IgD-negative memory B cell (primary cell): ENCODE measurements around the gene SHROOM3. TPM values are rescaled to one million over a fixed set of nuclear protein-coding genes. Genes with fewer than 3 reads are reported as not detected.
"Not testable (repeated sequence)": the region's sequence is repeated elsewhere in the genome, so short reads cannot be mapped to it uniquely, and the experiment has no call there.

Experiments used
- H3K27ac Mint-ChIP-seq, 3 donors: one replicate each; pipeline ENCODE4 v1.8.0; 2020 to 2022; ENCODE audit warnings: mild to moderate bottlenecking in 3 of 3, mixed read lengths in 3 of 3, moderate library complexity in 1 of 3
- H3K27me3 Mint-ChIP-seq: one replicate; pipeline ENCODE4 v1.8.0; 2021; ENCODE audit warnings: mixed read lengths
- H3K36me3 Mint-ChIP-seq: one replicate; pipeline ENCODE4 v1.8.0; 2020; ENCODE audit warnings: mild to moderate bottlenecking, mixed read lengths
- H3K4me1 Mint-ChIP-seq, 3 donors: one replicate each; pipeline ENCODE4 v1.8.0; 2020 to 2022; ENCODE audit warnings: mixed read lengths in 3 of 3, mild to moderate bottlenecking in 1 of 3
- H3K4me3 Mint-ChIP-seq, 4 donors: one replicate each; pipeline ENCODE4 v1.8.0; 2020 to 2022; ENCODE audit warnings: mild to moderate bottlenecking in 4 of 4, mixed read lengths in 4 of 4, moderate library complexity in 3 of 4
- H3K9me3 Mint-ChIP-seq, 3 donors: one replicate each; pipeline ENCODE4 v1.8.0; 2020 to 2021; ENCODE audit warnings: mixed read lengths in 3 of 3, mild to moderate bottlenecking in 1 of 3
- polyA plus RNA-seq: library from polyadenylated mRNA; unstranded; fragments of 300-500 nt; fragmentation: Illumina TruSeq; gene quantifications from one replicate; pipeline ENCODE4 v1.2.3, GENCODE V29; 2021

Gene SHROOM3
- polyA plus RNA-seq, result not detected

GRCh38 chr4:76434901-76435527, at the start of gene SHROOM3:
TSS of gene SHROOM3 (plus strand) at chr4:76435229. CDS start at chr4:76436053, 824 bp downstream.
- H3K4me1 Mint-ChIP-seq, result peaks cover 0 to 6% (median 2%) of the 10 kb centered on the region in 3 donors
- no peak within 1 kb of the TSS for H3K4me3 Mint-ChIP-seq
- peaks cover 8% of the 10 kb centered on the region for H3K27me3 Mint-ChIP-seq
- H3K36me3 Mint-ChIP-seq, result no peaks in the 10 kb centered on the region
- H3K9me3 Mint-ChIP-seq, result no peaks in the 10 kb centered on the region
- H3K27ac Mint-ChIP-seq, result no peak within 1 kb of the TSS

DNA sequence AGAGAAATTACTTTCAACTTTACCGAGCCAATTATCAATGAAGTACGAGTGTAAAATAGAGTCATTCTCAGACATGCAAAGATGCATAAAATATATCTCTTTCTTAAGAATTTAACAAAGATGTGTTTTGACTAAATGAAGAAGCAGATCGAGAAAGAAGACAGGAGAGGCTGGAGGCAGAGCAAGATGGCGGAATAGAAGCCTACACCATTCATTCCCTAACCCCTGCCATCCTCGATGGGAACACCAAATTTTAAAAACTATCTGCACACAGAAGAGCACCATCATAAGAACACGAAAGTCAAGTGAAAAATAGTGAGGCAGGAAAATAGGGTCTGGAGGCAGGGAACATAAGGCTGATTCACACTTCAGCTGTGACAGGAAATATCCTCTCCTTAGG, 49.1 kb upstream of the SHROOM3 start:
- H3K9me3 Mint-ChIP-seq, result peaks cover 8 to 18% (median 16%) of the 10 kb centered on the region in 3 donors
- H3K36me3 Mint-ChIP-seq, result peaks cover 2% of the 10 kb centered on the region
- no peak overlapping the region for H3K27ac Mint-ChIP-seq
- H3K27me3 Mint-ChIP-seq, result peaks cover 14% of the 10 kb centered on the region
- no peak overlapping the region for H3K4me3 Mint-ChIP-seq
- H3K4me1 Mint-ChIP-seq, result no peaks in the 10 kb centered on the region

DNA sequence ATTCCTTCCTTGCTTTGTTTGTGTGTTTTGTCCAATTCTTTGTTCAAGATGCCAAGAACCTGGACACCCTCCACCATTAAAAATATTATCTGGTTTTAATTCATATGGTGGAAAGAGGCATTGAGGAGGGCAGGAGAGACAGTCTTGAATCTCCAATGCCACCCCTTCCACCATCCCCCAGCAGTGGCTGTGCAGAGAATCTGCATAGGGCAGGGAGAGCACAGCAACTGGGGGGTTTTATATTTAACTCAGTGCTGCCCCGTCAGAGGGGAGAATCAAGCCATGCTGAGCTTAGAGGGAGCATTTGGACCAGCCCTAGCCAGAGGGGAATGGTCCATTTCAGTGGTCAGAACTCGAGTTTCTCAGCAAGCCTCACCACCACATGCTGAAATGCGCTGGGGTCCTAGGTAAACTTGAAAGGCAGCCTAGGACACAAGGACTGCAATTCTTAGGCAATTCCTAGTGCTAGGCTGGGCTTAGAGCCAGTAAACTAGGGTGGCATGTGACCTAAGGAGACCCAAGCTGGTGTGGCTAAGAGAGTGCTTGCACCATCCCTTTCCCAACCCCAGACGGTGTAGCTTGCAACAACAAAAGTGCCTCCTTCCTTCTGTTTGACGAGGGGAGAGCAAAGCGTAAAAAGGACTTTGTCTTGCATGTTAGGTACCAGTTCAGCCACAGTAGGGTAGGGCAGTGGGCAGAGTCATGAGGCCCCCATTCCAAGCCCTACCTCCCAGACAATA, 48.3 kb upstream of the SHROOM3 start:
- no peak overlapping the region for H3K27ac Mint-ChIP-seq
- H3K4me1 Mint-ChIP-seq, result no peaks in the 10 kb centered on the region
- H3K9me3 Mint-ChIP-seq, result peaks cover 8 to 18% (median 16%) of the 10 kb centered on the region in 3 donors
- peaks cover 2% of the 10 kb centered on the region for H3K36me3 Mint-ChIP-seq
- peaks cover 14% of the 10 kb centered on the region for H3K27me3 Mint-ChIP-seq
- H3K4me3 Mint-ChIP-seq, result no peak overlapping the region

- Mint-ChIP-seq H3K27me3 (peaks cover 14% of the 10 kb centered on the region), H3K36me3 (peaks cover under 1% of the 10 kb centered on the region), H3K27ac (peak overlapping the region in 1 of 3 donors; percentile 21), H3K4me3 (no peak overlapping the region), H3K4me1 (no peaks in the 10 kb centered on the region), H3K9me3 (peaks cover 8 to 24% (median 18%) of the 10 kb centered on the region in 3 donors)
Measured at GRCh38 chr4:76388160-76388908, 46.7 kb upstream of the SHROOM3 start.

DNA sequence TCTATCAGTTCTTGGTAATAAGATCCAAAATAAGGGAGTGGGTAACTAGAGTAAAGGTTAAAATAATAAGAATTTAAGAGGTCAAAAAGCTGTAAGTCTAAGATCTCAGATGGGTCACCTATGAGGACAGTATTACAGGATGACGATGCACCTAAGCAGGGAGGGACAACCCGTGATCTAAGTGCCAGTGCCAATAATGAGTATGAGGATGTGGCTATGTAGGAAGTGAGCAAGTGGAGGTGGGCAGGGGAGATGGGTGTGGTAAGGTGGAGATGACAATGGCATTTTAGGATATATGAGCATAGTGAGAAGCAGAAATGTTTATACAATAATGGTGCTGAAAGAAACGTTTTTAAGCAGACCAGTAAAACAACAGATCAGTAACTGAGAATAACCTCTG, 33.4 kb upstream of the SHROOM3 start:
- no peak overlapping the region for H3K4me3 Mint-ChIP-seq
- H3K9me3 Mint-ChIP-seq, result peaks cover 0 to 11% (median 4%) of the 10 kb centered on the region in 3 donors
- H3K4me1 Mint-ChIP-seq, result no peaks in the 10 kb centered on the region
- no peaks in the 10 kb centered on the region for H3K36me3 Mint-ChIP-seq
- H3K27ac Mint-ChIP-seq, result no peak overlapping the region
- peaks cover 5% of the 10 kb centered on the region for H3K27me3 Mint-ChIP-seq

- Mint-ChIP-seq H3K4me3 (no peak overlapping the region), H3K9me3 (no peaks in the 10 kb centered on the region), H3K27me3 (peaks cover 4% of the 10 kb centered on the region), H3K27ac (no peak overlapping the region), H3K36me3 (no peaks in the 10 kb centered on the region), H3K4me1 (peaks cover 0 to 5% (median 3%) of the 10 kb centered on the region in 3 donors)
Measured at GRCh38 chr4:76406081-76406480, 28.9 kb upstream of the SHROOM3 start.

DNA sequence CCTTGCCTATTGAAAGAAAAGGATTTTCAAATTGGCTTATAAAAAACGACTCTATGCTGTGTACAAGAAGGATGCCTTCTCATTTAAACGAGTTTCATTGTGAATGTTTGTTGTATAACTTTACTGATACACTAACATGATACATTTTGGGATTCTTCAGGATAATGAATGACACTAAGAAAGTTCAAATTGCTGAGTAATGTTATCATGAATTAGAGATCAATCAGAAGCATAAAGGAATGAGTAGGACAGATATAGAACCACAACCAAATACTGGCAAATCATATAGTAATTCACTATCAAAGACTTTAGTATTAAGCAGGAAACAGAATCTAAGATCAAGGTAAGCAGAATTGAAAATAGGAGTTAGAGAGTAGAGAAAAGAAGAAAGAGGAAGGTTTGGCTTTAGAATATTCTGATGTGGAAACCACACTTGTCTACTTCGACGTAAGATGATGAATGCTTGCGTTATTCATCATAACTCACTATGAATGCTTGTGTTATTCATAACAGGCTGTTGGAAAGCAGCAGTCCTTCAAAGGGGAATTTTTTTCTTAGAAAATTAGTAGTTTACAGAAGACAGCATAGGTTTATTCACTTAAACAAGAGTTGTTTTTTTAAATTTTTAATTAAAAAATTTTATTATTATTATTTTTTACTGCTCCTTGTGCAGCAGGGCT, 27.4 kb upstream of the SHROOM3 start:
- H3K4me3 Mint-ChIP-seq, result no peak overlapping the region
- peaks cover 0 to 5% (median 3%) of the 10 kb centered on the region in 3 donors for H3K4me1 Mint-ChIP-seq
- peaks cover 2% of the 10 kb centered on the region for H3K27me3 Mint-ChIP-seq
- H3K36me3 Mint-ChIP-seq, result no peaks in the 10 kb centered on the region
- no peak overlapping the region for H3K27ac Mint-ChIP-seq
- no peaks in the 10 kb centered on the region for H3K9me3 Mint-ChIP-seq

DNA sequence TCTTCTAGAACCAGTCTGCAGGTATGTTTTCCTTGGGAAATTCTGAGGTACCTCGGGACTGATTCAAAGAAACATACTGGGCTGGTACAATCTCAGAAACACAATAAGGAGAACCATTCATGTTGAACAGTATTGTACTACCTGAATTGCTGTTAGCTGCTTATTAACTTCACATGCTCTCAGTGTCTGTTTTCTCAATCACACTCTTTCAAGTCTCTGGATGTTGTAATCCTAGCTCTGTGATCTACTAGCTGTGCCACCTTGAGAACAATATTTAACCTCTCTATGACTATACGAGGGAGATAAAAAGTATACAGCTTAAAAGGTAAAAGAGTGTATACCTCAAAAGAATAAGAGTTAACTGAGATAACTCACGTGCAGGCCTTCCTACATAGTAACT, 24.4 kb upstream of the SHROOM3 start:
- Mint-ChIP-seq H3K27me3 (peaks cover 2% of the 10 kb centered on the region), H3K4me3 (no peak overlapping the region), H3K36me3 (no peaks in the 10 kb centered on the region), H3K27ac (no peak overlapping the region), H3K4me1 (peaks cover 0 to 5% (median 3%) of the 10 kb centered on the region in 3 donors), H3K9me3 (no peaks in the 10 kb centered on the region)

GRCh38 chr4:76420188-76420761, 14.8 kb upstream of the SHROOM3 start:
- peaks cover 0 to 5% (median 5%) of the 10 kb centered on the region in 3 donors for H3K4me1 Mint-ChIP-seq
- H3K27me3 Mint-ChIP-seq, result peaks cover 30% of the 10 kb centered on the region
- H3K4me3 Mint-ChIP-seq, result peak overlapping the region in 1 of 4 donors; percentile 35
- H3K36me3 Mint-ChIP-seq, result no peaks in the 10 kb centered on the region
- H3K9me3 Mint-ChIP-seq, result peaks cover 0 to 2% (median 0%) of the 10 kb centered on the region in 3 donors
- H3K27ac Mint-ChIP-seq, result peak overlapping the region in 1 of 3 donors; percentile 45

GRCh38 chr4:76420762-76421581, 14.1 kb upstream of the SHROOM3 start, which contains the start of gene CCDC158:
TSS of gene CCDC158 (minus strand) at chr4:76421141. CDS start at chr4:76403207, 17,934 bp downstream.
- peak within 1 kb of the TSS in 2 of 4 donors; percentile 57 to 85 for H3K4me3 Mint-ChIP-seq
- peak within 1 kb of the TSS in 1 of 3 donors; percentile 45 for H3K27ac Mint-ChIP-seq
- peaks cover 30% of the 10 kb centered on the region for H3K27me3 Mint-ChIP-seq
- H3K36me3 Mint-ChIP-seq, result no peaks in the 10 kb centered on the region
- peaks cover 0 to 2% (median 0%) of the 10 kb centered on the region in 3 donors for H3K9me3 Mint-ChIP-seq
- peaks cover 0 to 5% (median 5%) of the 10 kb centered on the region in 3 donors for H3K4me1 Mint-ChIP-seq

GRCh38 chr4:76423159-76423558, 11.9 kb upstream of the SHROOM3 start:
- not testable (repeated sequence) for H3K27ac Mint-ChIP-seq, H3K4me1 Mint-ChIP-seq, H3K36me3 Mint-ChIP-seq, H3K4me3 Mint-ChIP-seq, H3K9me3 Mint-ChIP-seq
- H3K27me3 Mint-ChIP-seq, result peaks cover 22% of the 10 kb centered on the region

DNA sequence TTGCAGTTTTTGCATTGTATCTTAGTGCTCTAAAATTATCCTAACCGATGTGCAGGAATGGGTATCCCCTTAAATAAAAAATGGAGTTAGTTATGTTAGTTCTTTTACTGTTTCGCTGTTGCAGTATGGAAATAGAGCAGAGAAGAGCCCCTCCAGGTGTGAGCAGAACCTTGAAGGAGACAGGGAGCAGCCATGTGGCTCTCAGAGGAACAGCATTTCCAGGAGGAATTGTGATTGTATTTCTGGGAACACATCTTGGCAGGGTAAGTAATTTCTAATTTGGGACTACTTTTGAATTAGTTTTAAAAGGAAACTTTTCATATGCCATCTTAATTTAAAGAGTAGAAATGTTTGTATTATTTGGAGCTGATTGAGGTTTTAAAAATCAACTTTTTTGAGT, 8.8 kb upstream of the SHROOM3 start:
- Mint-ChIP-seq H3K27ac (no peak overlapping the region), H3K36me3 (no peaks in the 10 kb centered on the region)

GRCh38 chr4:76429636-76430035, 5.4 kb upstream of the SHROOM3 start:
- H3K4me3 Mint-ChIP-seq, result no peak overlapping the region

More for the DNA sequence above, 8.8 kb upstream of the SHROOM3 start:
- no peak overlapping the region for H3K4me3 Mint-ChIP-seq
- no peaks in the 10 kb centered on the region for H3K9me3 Mint-ChIP-seq
- H3K27me3 Mint-ChIP-seq, result peaks cover 5% of the 10 kb centered on the region
- peaks cover 0 to 3% (median 3%) of the 10 kb centered on the region in 3 donors for H3K4me1 Mint-ChIP-seq

More at GRCh38 chr4:76429636-76430035, 5.4 kb upstream of the SHROOM3 start:
- Mint-ChIP-seq H3K27me3 (no peaks in the 10 kb centered on the region), H3K27ac (no peak overlapping the region), H3K4me1 (no peaks in the 10 kb centered on the region), H3K36me3 (no peaks in the 10 kb centered on the region), H3K9me3 (no peaks in the 10 kb centered on the region)
